ENCODE measurements around the gene SLC34A3.
"Not testable (repeated sequence)": the region's sequence is repeated elsewhere in the genome, so short reads cannot be mapped to it uniquely, and the experiment has no call there.

The SLC34A3 gene

GRCh38 chr9:137247135-137247915 lies 16.6 kb downstream of the SLC34A3 start:
- Mint-ChIP-seq H3K4me3 (no peak overlapping the region), H3K36me3 (ENCODE audit: low read depth) (peaks cover 17% of the 10 kb centered on the region), H3K9me3 (no peaks in the 10 kb centered on the region), H3K27me3 (no peaks in the 10 kb centered on the region), H3K27ac (no peak overlapping the region), H3K4me1 (ENCODE audit: low read depth) (peaks cover 11% of the 10 kb centered on the region)

GRCh38 chr9:137247916-137248175 lies 17.1 kb downstream of the SLC34A3 start:
- Mint-ChIP-seq H3K4me3 (no peak overlapping the region), H3K27me3 (no peaks in the 10 kb centered on the region), H3K9me3 (no peaks in the 10 kb centered on the region), H3K36me3 (ENCODE audit: low read depth) (peaks cover 11% of the 10 kb centered on the region), H3K27ac (no peak overlapping the region), H3K4me1 (ENCODE audit: low read depth) (peaks cover 6% of the 10 kb centered on the region)

DNA sequence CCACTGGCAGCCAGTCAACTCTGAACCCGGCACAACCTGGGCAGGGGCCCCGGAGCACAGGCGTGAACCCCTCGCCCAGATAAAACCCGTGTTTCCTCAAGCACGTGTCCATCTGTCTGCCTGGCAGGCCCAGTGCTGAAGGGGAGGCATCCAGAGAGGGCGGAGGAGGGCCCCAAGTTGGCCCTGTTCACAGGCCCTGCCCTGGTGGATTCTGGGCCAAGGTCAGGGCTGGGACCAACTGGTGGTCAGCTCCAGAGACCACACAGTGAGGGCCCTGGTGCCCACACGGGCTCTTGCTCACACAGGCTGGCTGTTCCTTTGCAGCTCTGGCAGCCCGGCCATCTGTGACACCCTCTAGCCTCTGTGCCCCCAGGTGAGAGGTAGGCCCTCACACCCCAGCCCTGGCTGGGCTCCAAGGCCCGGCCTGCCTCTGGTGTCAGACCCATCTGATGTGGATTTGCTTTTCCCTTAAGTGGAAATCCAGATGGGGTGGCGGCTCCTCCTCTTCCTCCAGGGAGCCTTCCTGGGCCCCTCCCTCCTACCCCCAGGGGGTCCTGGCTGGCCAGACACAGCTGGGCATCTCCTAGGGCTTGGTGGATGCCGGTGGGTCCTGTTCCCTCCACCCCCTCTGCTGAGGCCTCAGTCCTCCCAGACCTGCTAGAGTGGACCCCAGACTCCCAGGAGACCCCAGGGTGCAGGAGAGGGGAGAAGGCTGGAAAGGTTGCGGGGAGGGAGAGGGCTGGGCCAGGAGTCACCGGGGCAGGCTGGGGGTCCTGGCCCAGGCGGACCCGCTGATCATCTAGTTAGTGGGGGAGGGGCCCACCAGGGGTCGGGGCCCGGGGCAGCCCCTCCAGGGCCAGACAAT lies 19.9 kb downstream of the SLC34A3 start:
- Mint-ChIP-seq H3K9me3 (no peaks in the 10 kb centered on the region), H3K36me3 (ENCODE audit: low read depth) (no peaks in the 10 kb centered on the region), H3K27me3 (no peaks in the 10 kb centered on the region), H3K4me3 (no peak overlapping the region), H3K27ac (no peak overlapping the region), H3K4me1 (ENCODE audit: low read depth) (peaks cover 5% of the 10 kb centered on the region)

- Mint-ChIP-seq H3K27me3 (no peaks in the 10 kb centered on the region), H3K27ac (no peak within 1 kb of the TSS), H3K4me1 (ENCODE audit: low read depth) (peaks cover 6% of the 10 kb centered on the region), H3K36me3 (ENCODE audit: low read depth) (no peaks in the 10 kb centered on the region), H3K9me3 (no peaks in the 10 kb centered on the region), H3K4me3 (no peak within 1 kb of the TSS)
Measured at GRCh38 chr9:137251194-137251461, 20.4 kb downstream of the SLC34A3 start, which contains the start of gene STPG3. STPG3 (plus strand) TSS chr9:137251286; CDS start chr9:137251287, 1 bp downstream.

DNA sequence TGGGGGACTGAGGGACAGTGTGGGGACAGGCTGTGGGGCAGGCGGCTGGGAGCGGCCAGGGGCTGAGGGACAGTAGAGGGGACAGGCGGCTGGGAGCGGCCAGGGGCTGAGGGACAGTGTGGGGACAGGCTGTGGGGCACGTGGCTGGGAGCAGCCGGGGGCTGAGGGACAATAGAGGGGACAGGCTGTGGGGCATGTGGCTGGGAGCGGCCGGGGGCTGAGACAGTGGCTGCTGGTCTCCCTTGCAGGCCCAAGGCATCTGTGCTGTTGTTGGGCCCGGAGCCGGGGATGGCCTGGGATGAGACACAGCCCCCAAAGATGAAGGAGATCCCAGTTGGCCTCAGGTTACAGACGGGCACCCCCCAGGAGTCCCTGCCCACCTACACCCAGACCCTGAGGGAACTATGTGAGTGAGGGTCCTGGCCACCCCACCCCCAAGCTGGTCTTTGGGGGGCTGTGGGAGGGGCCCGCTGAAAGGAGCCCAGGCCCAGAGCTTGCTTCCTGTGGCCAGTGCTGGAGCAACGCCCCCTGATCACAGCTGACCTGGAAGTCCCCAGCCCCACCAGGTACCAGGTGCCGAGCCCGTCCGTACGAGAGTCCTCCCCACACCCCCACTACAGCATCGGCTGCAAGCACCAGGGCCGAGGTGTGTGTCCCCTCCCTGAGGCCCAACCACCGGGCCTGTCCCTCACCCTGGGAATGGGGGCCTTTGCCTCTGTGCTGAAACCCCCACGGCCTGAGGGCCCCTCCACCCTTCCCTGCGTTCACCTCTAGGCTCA lies 21.0 kb downstream of the SLC34A3 start:
- Mint-ChIP-seq H3K27me3 (no peaks in the 10 kb centered on the region), H3K4me1 (ENCODE audit: low read depth) (peaks cover 11% of the 10 kb centered on the region), H3K36me3 (ENCODE audit: low read depth) (no peaks in the 10 kb centered on the region), H3K27ac (no peak overlapping the region), H3K9me3 (no peaks in the 10 kb centered on the region), H3K4me3 (no peak overlapping the region)

DNA sequence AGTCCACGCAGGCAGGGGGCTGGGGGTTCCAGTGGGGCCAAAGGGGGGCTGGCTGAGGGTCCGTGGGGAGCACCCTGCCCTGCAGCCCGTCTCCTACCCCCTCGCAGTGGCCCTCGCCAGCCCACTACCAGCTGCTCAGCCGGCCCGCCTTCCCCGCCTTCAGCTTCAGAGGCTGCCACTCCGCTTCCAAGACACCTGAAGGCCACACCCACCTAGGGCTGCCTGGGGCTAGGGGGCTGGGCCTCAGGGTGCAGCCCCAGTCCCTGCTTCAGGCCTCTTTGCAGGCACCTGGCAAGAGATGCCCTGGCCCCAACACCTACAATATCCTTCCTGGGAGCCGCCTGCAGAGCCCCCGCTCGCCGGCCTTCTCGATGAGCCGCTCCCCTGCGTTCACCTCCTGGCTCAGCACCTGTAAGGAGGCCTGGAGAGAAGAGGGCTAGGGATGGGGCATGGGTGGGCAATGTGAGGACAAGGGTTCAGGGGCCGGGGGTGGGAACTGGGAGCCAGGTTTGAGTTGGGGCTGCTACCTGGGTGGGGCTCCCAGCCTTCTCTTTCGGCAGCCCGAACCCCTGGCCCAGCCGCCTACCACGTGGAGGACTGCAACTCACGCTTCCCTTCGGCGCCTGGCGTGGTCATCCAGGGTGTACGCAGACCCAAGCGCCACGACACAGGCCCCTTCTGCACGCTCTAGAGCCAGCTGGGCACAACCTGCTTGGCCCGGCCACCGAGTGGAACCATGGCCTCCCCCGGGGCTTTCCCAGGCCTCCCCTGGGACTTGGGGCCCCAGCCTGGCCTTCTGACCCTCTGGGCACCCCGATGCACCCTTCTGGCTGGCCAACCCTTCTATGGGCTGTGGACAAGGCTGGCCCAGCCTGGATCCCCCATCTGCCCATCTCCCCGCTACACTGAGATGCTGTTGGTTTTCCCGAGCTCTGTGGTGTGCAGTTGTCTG lies 22.1 kb downstream of the SLC34A3 start:
- Mint-ChIP-seq H3K4me3 (no peak overlapping the region), H3K36me3 (ENCODE audit: low read depth) (no peaks in the 10 kb centered on the region), H3K9me3 (no peaks in the 10 kb centered on the region), H3K27me3 (no peaks in the 10 kb centered on the region), H3K27ac (no peak overlapping the region), H3K4me1 (ENCODE audit: low read depth) (peaks cover 17% of the 10 kb centered on the region)

GRCh38 chr9:137253717-137254623 lies 23.3 kb downstream of the SLC34A3 start:
- Mint-ChIP-seq H3K27me3 (no peaks in the 10 kb centered on the region), H3K27ac (peak overlapping the region; percentile 85), H3K4me3 (peak overlapping the region; percentile 81), H3K36me3 (ENCODE audit: low read depth) (peaks cover 4% of the 10 kb centered on the region), H3K4me1 (ENCODE audit: low read depth) (peaks cover 17% of the 10 kb centered on the region), H3K9me3 (no peaks in the 10 kb centered on the region)

DNA sequence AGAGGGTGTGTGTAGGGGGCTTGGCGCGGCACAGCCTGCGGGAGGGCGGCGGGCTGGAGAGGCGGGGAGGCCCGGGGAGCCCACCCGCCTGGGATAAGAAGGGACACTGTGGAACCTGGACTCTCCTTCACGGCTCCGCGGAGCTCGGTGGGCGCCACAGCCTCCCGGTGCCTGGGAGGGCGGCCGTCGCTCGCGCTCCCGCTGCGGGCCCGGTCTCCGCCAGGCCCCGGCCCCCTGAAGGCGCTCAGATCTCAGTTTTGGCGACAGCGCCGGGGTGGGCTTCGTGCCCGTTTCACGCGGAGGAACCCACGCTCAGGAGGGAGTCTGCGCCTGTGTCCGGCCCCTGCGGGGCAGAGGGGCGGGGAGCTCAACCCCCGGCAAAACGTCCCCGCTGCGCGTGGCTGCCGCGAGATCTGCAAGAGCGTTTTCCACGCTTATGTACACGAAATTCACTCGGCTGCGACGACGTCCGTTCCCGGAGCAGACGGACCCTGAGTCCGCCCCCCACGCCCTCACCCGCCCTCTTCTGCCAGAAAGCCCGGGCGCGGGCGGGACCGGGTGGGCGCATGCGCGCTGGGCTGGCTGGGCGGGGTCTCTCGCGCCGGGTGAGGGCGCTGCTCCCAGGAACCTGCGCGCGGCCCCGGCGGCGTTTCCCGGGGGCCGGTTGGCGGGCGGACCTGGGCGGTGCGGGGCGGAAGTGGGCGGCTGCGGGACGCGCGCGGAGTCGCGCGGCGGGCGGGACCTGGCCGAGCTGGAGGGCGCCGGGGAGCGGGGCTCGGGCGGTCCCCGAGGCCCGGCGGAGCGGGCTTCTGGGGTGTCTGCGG lies 24.1 kb downstream of the SLC34A3 start, which contains the start of gene NELFB:
NELFB (plus strand) TSS at position 704 of the 824 bp plus-strand sequence.
- peaks cover 8% of the 10 kb centered on the region for H3K36me3 Mint-ChIP-seq (ENCODE audit: low read depth)

DNA sequence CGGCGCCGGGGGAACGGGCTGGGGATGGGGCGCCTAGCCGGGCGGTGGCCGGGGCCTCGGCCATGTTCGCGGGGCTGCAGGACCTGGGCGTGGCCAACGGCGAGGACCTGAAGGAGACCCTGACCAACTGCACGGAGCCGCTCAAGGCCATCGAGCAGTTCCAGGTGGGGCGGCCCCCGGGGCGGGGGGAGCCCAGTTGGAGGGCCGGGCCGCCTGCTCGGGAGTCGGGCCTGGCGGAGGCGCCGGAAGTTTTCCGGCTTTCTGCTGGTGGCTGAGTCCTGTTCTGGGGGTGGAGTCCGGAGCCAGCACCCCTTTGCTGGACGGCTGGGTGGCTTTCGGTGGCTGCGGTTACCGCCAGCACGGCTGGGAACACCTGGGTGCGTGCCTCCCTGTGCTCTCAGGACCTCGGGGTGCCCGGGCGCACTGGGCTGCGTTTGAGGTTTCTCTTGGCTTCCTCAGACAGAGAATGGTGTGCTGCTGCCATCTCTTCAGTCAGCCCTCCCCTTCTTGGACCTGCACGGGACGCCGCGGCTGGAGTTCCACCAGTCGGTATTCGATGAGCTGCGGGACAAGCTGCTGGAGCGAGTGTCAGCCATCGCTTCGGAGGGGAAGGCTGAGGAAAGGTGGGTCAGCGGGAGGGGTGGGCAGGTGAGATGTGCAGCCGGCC lies 24.9 kb downstream of the SLC34A3 start:
- Mint-ChIP-seq H3K27ac (peak overlapping the region; percentile 61), H3K9me3 (no peaks in the 10 kb centered on the region)

More for the DNA sequence above, 24.1 kb downstream of the SLC34A3 start, which contains the start of gene NELFB:
- Mint-ChIP-seq H3K4me3 (peak within 1 kb of the TSS; percentile 86), H3K4me1 (ENCODE audit: low read depth) (peaks cover 17% of the 10 kb centered on the region), H3K9me3 (no peaks in the 10 kb centered on the region), H3K27me3 (no peaks in the 10 kb centered on the region), H3K27ac (peak within 1 kb of the TSS; percentile 85)

DNA sequence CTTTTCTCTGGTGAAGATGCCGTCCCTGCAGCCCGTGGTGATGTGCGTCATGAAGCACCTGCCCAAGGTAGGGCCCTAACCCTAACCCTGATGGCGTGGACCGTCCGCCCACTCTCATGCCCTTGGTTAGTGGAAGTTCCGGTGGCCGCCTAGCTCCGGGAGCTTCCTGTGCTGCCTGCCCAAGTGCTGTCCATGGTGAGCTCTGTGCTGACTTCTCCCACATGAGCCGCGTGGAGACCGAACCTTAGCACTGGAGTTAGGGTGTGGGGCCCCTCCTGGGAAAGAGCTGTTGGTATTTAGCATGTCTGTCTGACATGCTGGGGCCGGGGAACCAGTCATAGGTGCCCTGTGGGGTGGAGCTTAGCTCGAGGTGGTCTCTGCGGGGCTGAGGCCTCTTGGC lies 25.7 kb downstream of the SLC34A3 start:
- peak overlapping the region; percentile 86 for H3K4me3 Mint-ChIP-seq
- H3K4me1 Mint-ChIP-seq (ENCODE audit: low read depth): peaks cover 17% of the 10 kb centered on the region
- peak overlapping the region; percentile 45 for H3K27ac Mint-ChIP-seq
- H3K27me3 Mint-ChIP-seq: no peaks in the 10 kb centered on the region
- H3K36me3 Mint-ChIP-seq (ENCODE audit: low read depth): peaks cover 8% of the 10 kb centered on the region
- no peaks in the 10 kb centered on the region for H3K9me3 Mint-ChIP-seq

More for the DNA sequence above, 24.9 kb downstream of the SLC34A3 start:
- H3K4me3 Mint-ChIP-seq: peak overlapping the region; percentile 86
- no peaks in the 10 kb centered on the region for H3K27me3 Mint-ChIP-seq
- peaks cover 17% of the 10 kb centered on the region for H3K4me1 Mint-ChIP-seq (ENCODE audit: low read depth)
- H3K36me3 Mint-ChIP-seq (ENCODE audit: low read depth): peaks cover 8% of the 10 kb centered on the region

GRCh38 chr9:137256856-137257255 lies 26.2 kb downstream of the SLC34A3 start:
- H3K4me1 Mint-ChIP-seq (ENCODE audit: low read depth): peaks cover 17% of the 10 kb centered on the region
- H3K27ac Mint-ChIP-seq: no peak overlapping the region
- no peaks in the 10 kb centered on the region for H3K9me3 Mint-ChIP-seq
- no peaks in the 10 kb centered on the region for H3K27me3 Mint-ChIP-seq
- H3K36me3 Mint-ChIP-seq (ENCODE audit: low read depth): peaks cover 13% of the 10 kb centered on the region
- peak overlapping the region; percentile 86 for H3K4me3 Mint-ChIP-seq

DNA sequence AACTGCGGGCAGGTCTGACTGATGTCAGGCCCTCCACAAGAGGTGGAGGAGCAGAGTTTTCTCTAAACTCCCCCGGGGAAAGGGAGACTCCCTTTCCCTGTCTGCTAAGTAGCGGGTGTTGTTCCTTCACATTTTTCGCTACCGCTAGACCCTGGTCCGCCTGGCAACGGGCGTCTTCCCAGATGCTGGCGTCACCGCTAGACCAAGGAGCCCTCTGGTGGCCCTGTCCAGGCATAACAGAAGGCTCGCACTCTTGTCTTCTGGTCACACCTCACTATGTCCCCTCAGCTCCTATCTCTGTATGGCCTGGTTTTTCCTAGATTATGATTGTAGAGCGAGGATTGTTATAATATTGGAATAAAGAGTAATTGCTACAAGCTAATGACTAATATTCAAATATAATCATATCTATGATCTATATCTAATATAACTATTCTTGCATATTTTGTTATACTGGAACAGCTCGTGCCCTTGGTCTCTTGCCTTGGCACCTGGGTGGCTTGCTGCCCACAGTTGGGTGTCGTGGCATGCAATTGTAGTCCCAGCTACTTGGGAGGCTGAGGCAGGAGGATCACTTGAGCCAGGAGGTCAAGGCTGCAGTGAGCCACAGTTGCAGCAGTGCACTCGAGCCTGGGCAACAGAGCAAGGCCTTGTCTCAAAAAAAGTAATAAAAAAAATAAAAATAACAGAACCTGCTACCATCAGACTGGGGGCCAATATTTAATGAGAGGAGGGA lies 31.6 kb downstream of the SLC34A3 start:
- H3K27me3 Mint-ChIP-seq; H3K27ac Mint-ChIP-seq; H3K4me1 Mint-ChIP-seq (ENCODE audit: low read depth); H3K9me3 Mint-ChIP-seq; H3K4me3 Mint-ChIP-seq: not testable (repeated sequence)
- H3K36me3 Mint-ChIP-seq (ENCODE audit: low read depth): peaks cover 23% of the 10 kb centered on the region

All from stimulated activated naive CD8-positive, alpha-beta T cell treated with anti-CD3 and anti-CD28 coated beads, Interleukin-15, Interleukin-2, amounts not matched to agents 100 ng/mL and 50 ng/mL, for 24 hours (primary cell).